Esophagus squamous epithelium (tissue), 5 donors: ENCODE results near the gene MFN2. TPM values are rescaled to one million over a fixed set of nuclear protein-coding genes. Genes with fewer than 3 reads are reported as not detected.
"Not testable (repeated sequence)": the region's sequence is repeated elsewhere in the genome, so short reads cannot be mapped to it uniquely, and the experiment has no call there.

Experiments
- DNase-seq: peaks from one replicate; lab custom pipeline; 2025; lab: John Stamatoyannopoulos, UW
- H3K27ac ChIP-seq, 4 donors: fragments of 200-600 bp; sonication (generic); one replicate each; pipeline ENCODE4 v1.5.1; 2016 to 2019; ENCODE audit warnings: mild to moderate bottlenecking in 1 of 4
- H3K27me3 ChIP-seq, 4 donors: fragments of 200-600 bp; sonication (generic); 1 replicate in 3 of 4; 2 replicates in 1 of 4; pipeline versions ENCODE4 v1.5.1 to v1.6.0; 2017 to 2021; ENCODE audit warnings: antibody characterized with exemption in 1 of 4
- H3K36me3 ChIP-seq, 3 donors: fragments of 200-600 bp; sonication (generic); one replicate each; pipeline ENCODE4 v1.5.1; 2016 to 2019
- H3K4me1 ChIP-seq, 3 donors: fragments of 200-600 bp; sonication (generic); one replicate each; pipeline ENCODE4 v1.5.1; 2017 to 2019
- H3K4me3 ChIP-seq, 4 donors: fragments of 200-600 bp; sonication (generic); 1 replicate in 3 of 4; 2 replicates in 1 of 4; pipeline ENCODE4 v1.5.1; 2016 to 2019; ENCODE audit warnings: mild to moderate bottlenecking in 2 of 4, moderate library complexity in 1 of 4
- H3K9me3 ChIP-seq, 3 donors: fragments of 200-600 bp; sonication (generic); one replicate each; pipeline ENCODE4 v1.5.1; 2016 to 2019
- CTCF ChIP-seq, 6 experiments: fragments of 450-650 bp in 4 of 6; fragments of 200-600 bp in 2 of 6; sonication (generic) in 2 of 6; IDR thresholded peaks; one replicate each; pipeline ENCODE4 v1.5.1; 2016 to 2019; ENCODE audit warnings: antibody characterized with exemption in 6 of 6, mild to moderate bottlenecking in 4 of 6, moderate library complexity in 4 of 6
- POLR2A ChIP-seq, 4 donors: fragments of 450-650 bp; IDR thresholded peaks; one replicate each; pipeline ENCODE4 v1.6.1; 2017; ENCODE audit warnings: antibody characterized with exemption in 4 of 4, mild to moderate bottlenecking in 4 of 4, moderate library complexity in 3 of 4
- WGBS, 2 donors: methylation state at CpG; one replicate each; pipeline ENCODE4 v1.1.5; 2018; 5-methylcytosine and 5-hydroxymethylcytosine counted together
- intact Hi-C: fragments of 100-400 bp; cut with DNase I; formaldehyde crosslinking; loops from one replicate; pipeline ENCODE4 v1.15.0; 2022
- total RNA-seq, 4 donors: library from RNA; depleted of rRNA; stranded (reverse); fragments of >200 nt; gene quantifications; one replicate each; pipeline ENCODE4 v1.1.0, GENCODE V29; 2016
- donor health status: DM: yes; HTN: yes; CAD: no.

MFN2 gene
- total RNA-seq, 4 donors from 2014 or later: 64.4 to 96.9 (median 78.7) TPM

GRCh38 chr1:12039164-12039525 is 58.9 kb downstream of the MFN2 start:
- WGBS, 2 donors: 50% methylated on average over 1 of the region's 2 CpGs; no CpG with 5 or more reads in 1 of the 2 donors
- TF ChIP-seq CTCF (IDR thresholded peaks at IDR 0.05) (no peak), POLR2A (IDR thresholded peaks at IDR 0.05) (no peak)
- no peaks in the 10 kb centered on the region for H3K36me3 ChIP-seq
- peaks cover 0 to 14% (median 0%) of the 10 kb centered on the region in 3 donors for H3K4me1 ChIP-seq
- H3K27me3 ChIP-seq: peaks cover 0 to 23% (median 0%) of the 10 kb centered on the region in 4 donors
- no peaks in the 10 kb centered on the region for H3K9me3 ChIP-seq
- DNase-seq: no peak
- no peak overlapping the region for H3K27ac ChIP-seq
- H3K4me3 ChIP-seq: no peak overlapping the region
- intact Hi-C loops: no loop called here

GRCh38 chr1:12039824-12040456 is 59.7 kb downstream of the MFN2 start:
- not testable (repeated sequence) for DNase-seq, H3K27ac ChIP-seq
- 61 to 68% methylated on average over 13 of the region's 13 CpGs for WGBS, 2 donors

GRCh38 chr1:12040457-12041051 is 60.3 kb downstream of the MFN2 start:
- WGBS, 2 donors: 21 to 26% methylated on average over 5 of the region's 6 CpGs
- no peaks in the 10 kb centered on the region for H3K36me3 ChIP-seq
- H3K4me1 ChIP-seq: peaks cover 0 to 18% (median 0%) of the 10 kb centered on the region in 3 donors
- H3K4me3 ChIP-seq: no peak overlapping the region
- H3K27me3 ChIP-seq: peaks cover 0 to 27% (median 0%) of the 10 kb centered on the region in 4 donors
- intact Hi-C loops: no loop called here
- DNase-seq: no peak
- H3K9me3 ChIP-seq: no peaks in the 10 kb centered on the region
- no peak for TF ChIP-seq CTCF (IDR thresholded peaks at IDR 0.05)
- TF ChIP-seq POLR2A (IDR thresholded peaks at IDR 0.05): no peak
- no peak overlapping the region for H3K27ac ChIP-seq

More at GRCh38 chr1:12039824-12040456, 59.7 kb downstream of the MFN2 start:
- H3K4me3 ChIP-seq, H3K36me3 ChIP-seq, intact Hi-C loops, H3K9me3 ChIP-seq: not testable (repeated sequence)
- H3K4me1 ChIP-seq: peaks cover 0 to 18% (median 0%) of the 10 kb centered on the region in 3 donors
- H3K27me3 ChIP-seq: peaks cover 0 to 23% (median 0%) of the 10 kb centered on the region in 4 donors

GRCh38 chr1:12044187-12044877 is 64.1 kb downstream of the MFN2 start:
- H3K36me3 ChIP-seq, intact Hi-C loops, H3K4me3 ChIP-seq, H3K27ac ChIP-seq, H3K9me3 ChIP-seq, DNase-seq: not testable (repeated sequence)
- H3K4me1 ChIP-seq: peaks cover 0 to 18% (median 0%) of the 10 kb centered on the region in 3 donors
- WGBS, 2 donors: 40 to 48% methylated on average over 12 to 15 of the region's 15 CpGs
- H3K27me3 ChIP-seq: peaks cover 0 to 45% (median 0%) of the 10 kb centered on the region in 4 donors

- H3K36me3 ChIP-seq: no peaks in the 10 kb centered on the region
- 71 to 72% methylated on average over 6 of the region's 6 CpGs for WGBS, 2 donors
- DNase-seq: no peak
- intact Hi-C loops: no loop called here
- no peak overlapping the region for H3K4me3 ChIP-seq
- H3K27me3 ChIP-seq: peaks cover 0 to 41% (median 0%) of the 10 kb centered on the region in 4 donors
- TF ChIP-seq CTCF (IDR thresholded peaks at IDR 0.05) (no peak), POLR2A (IDR thresholded peaks at IDR 0.05) (no peak)
- H3K9me3 ChIP-seq: no peaks in the 10 kb centered on the region
- H3K4me1 ChIP-seq: peaks cover 0 to 9% (median under 1%) of the 10 kb centered on the region in 3 donors
- H3K27ac ChIP-seq: no peak overlapping the region
Measured at GRCh38 chr1:12046749-12047119, 66.5 kb downstream of the MFN2 start.
